ENCODE measurements around the gene CDK14. TPM values are rescaled to one million over a fixed set of nuclear protein-coding genes. Genes with fewer than 3 reads are reported as not detected.

The CDK14 gene
- total and polyA plus RNA-seq, 4 donors = 4.2 to 12.4 (median 7.4) TPM

DNA sequence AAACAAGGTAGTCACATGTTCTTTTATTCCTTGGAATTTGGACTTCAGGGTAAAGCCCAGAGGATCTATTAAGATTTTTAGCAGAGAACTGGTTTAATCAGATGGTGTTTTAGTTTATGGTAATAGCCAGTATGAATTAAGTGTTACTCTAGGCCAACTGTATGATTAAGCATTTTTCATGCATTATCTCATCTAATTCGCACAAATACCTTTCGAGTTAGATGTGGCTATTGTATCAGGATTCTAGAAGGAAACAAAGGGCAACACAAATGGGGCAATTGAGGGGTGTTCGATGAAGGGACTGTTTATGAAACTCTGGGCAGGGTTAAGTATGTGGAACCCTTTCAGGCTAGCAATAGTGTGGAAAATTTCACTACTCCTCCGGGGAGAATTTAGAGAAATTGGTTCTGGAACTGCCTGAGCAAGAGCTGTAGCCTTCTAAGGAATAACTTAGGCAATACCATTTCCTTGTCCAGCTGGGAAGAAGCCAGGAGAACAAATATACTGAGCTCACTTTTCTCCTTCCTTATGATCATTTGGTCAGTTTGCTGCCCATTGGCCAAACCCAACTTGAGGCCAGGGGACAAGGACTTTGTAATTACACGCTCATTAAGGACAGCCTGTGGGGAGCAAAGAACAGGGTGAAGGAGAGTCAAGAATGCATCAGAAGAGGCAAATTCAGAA lies 349.1 kb downstream of the CDK14 start:
- no peak overlapping the region for H3K9ac ChIP-seq (ENCODE audit: low read depth in 1 of 2, low read length in 2 of 2)
- H3K4me1 ChIP-seq (ENCODE audit: control insufficient read depth in 4 of 4, insufficient read depth in 4 of 4, low read length in 3 of 4) = no peaks in the 10 kb centered on the region
- WGBS = 87% methylated on average over 5 of the region's 5 CpGs
- H3K27me3 ChIP-seq (ENCODE audit: control insufficient read depth in 4 of 4, insufficient read depth in 4 of 4, low read length in 3 of 4) = no peaks in the 10 kb centered on the region
- H3K36me3 ChIP-seq (ENCODE audit: control insufficient read depth in 4 of 4, insufficient read depth in 3 of 4, low read depth in 1 of 4, low read length in 3 of 4) = peaks cover 0 to 3% (median 0%) of the 10 kb centered on the region in 4 donors
- TF ChIP-seq HNF4A (conservative IDR thresholded peaks at IDR 0.05) (no peak), FOXA2 (IDR thresholded peaks at IDR 0.05) (no peak), SP1 (IDR thresholded peaks at IDR 0.05) (no peak), YY1 (IDR thresholded peaks at IDR 0.05) (no peak), NR2F2 (IDR thresholded peaks at IDR 0.05) (no peak), FOXA1 (IDR thresholded peaks at IDR 0.05) (no peak), RXRA (IDR thresholded peaks at IDR 0.05) (no peak), EGR1 (IDR thresholded peaks at IDR 0.05; ENCODE audit: low read depth in 2 of 2) (no peak), JUND (IDR thresholded peaks at IDR 0.05) (no peak), HNF4G (IDR thresholded peaks at IDR 0.05) (no peak)
- TF ChIP-seq, protein P1, sequence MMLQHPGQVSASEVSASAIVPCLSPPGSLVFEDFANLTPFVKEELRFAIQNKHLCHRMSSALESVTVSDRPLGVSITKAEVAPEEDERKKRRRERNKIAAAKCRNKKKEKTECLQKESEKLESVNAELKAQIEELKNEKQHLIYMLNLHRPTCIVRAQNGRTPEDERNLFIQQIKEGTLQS (IDR thresholded peaks at IDR 0.05) = no peak
- TF ChIP-seq, protein P2, sequence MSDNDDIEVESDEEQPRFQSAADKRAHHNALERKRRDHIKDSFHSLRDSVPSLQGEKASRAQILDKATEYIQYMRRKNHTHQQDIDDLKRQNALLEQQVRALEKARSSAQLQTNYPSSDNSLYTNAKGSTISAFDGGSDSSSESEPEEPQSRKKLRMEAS (IDR thresholded peaks at IDR 0.05) = no peak
- TF ChIP-seq, protein P3, sequence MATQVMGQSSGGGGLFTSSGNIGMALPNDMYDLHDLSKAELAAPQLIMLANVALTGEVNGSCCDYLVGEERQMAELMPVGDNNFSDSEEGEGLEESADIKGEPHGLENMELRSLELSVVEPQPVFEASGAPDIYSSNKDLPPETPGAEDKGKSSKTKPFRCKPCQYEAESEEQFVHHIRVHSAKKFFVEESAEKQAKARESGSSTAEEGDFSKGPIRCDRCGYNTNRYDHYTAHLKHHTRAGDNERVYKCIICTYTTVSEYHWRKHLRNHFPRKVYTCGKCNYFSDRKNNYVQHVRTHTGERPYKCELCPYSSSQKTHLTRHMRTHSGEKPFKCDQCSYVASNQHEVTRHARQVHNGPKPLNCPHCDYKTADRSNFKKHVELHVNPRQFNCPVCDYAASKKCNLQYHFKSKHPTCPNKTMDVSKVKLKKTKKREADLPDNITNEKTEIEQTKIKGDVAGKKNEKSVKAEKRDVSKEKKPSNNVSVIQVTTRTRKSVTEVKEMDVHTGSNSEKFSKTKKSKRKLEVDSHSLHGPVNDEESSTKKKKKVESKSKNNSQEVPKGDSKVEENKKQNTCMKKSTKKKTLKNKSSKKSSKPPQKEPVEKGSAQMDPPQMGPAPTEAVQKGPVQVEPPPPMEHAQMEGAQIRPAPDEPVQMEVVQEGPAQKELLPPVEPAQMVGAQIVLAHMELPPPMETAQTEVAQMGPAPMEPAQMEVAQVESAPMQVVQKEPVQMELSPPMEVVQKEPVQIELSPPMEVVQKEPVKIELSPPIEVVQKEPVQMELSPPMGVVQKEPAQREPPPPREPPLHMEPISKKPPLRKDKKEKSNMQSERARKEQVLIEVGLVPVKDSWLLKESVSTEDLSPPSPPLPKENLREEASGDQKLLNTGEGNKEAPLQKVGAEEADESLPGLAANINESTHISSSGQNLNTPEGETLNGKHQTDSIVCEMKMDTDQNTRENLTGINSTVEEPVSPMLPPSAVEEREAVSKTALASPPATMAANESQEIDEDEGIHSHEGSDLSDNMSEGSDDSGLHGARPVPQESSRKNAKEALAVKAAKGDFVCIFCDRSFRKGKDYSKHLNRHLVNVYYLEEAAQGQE (IDR thresholded peaks at IDR 0.05) = no peak
- TF ChIP-seq, protein P4, sequence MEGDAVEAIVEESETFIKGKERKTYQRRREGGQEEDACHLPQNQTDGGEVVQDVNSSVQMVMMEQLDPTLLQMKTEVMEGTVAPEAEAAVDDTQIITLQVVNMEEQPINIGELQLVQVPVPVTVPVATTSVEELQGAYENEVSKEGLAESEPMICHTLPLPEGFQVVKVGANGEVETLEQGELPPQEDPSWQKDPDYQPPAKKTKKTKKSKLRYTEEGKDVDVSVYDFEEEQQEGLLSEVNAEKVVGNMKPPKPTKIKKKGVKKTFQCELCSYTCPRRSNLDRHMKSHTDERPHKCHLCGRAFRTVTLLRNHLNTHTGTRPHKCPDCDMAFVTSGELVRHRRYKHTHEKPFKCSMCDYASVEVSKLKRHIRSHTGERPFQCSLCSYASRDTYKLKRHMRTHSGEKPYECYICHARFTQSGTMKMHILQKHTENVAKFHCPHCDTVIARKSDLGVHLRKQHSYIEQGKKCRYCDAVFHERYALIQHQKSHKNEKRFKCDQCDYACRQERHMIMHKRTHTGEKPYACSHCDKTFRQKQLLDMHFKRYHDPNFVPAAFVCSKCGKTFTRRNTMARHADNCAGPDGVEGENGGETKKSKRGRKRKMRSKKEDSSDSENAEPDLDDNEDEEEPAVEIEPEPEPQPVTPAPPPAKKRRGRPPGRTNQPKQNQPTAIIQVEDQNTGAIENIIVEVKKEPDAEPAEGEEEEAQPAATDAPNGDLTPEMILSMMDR (IDR thresholded peaks at IDR 0.05; ENCODE audit: low read depth, low read length, missing input control) = no peak
- TF ChIP-seq, protein P5, sequence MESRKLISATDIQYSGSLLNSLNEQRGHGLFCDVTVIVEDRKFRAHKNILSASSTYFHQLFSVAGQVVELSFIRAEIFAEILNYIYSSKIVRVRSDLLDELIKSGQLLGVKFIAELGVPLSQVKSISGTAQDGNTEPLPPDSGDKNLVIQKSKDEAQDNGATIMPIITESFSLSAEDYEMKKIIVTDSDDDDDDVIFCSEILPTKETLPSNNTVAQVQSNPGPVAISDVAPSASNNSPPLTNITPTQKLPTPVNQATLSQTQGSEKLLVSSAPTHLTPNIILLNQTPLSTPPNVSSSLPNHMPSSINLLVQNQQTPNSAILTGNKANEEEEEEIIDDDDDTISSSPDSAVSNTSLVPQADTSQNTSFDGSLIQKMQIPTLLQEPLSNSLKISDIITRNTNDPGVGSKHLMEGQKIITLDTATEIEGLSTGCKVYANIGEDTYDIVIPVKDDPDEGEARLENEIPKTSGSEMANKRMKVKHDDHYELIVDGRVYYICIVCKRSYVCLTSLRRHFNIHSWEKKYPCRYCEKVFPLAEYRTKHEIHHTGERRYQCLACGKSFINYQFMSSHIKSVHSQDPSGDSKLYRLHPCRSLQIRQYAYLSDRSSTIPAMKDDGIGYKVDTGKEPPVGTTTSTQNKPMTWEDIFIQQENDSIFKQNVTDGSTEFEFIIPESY (IDR thresholded peaks at IDR 0.05) = no peak
- DNase-seq (ENCODE audit: low spot score) = no peak
- H3K4me3 ChIP-seq (ENCODE audit: low read depth in 1 of 3, low read length in 3 of 3) = no peak overlapping the region
- no peaks in the 10 kb centered on the region for H3K9me3 ChIP-seq (ENCODE audit: control insufficient read depth in 4 of 4, low read length in 3 of 4)
- no peak overlapping the region for H3K27ac ChIP-seq (ENCODE audit: low read depth in 1 of 2, low read length in 2 of 2)
